Neural cell (in vitro differentiated cells): ENCODE measurements around the gene REEP6.

Experiments
- EZH2 ChIP-seq: fragments of 200-600, 300-800 bp; shearing (Covaris generic), sonication (generic); IDR thresholded peaks from 2 replicates; pipeline ENCODE4 v1.6.1; 2014; ENCODE audit warnings: antibody characterized with exemption, low read length, borderline replicate concordance, mild to moderate bottlenecking; ENCODE audit not compliant: insufficient read depth, poor library complexity, severe bottlenecking
- MXI1 ChIP-seq: fragments of 450-650 bp; conservative IDR thresholded peaks from 2 replicates; pipeline ENCODE4 v1.6.1; 2014; ENCODE audit warnings: antibody characterized with exemption, mild to moderate bottlenecking; ENCODE audit not compliant: poor library complexity, severe bottlenecking
- POLR2AphosphoS5 ChIP-seq: IDR thresholded peaks from 2 replicates; pipeline ENCODE4 v1.6.1; 2012
- TAF1 ChIP-seq: IDR thresholded peaks from 2 replicates; pipeline ENCODE4 v1.6.1; 2012; ENCODE audit warnings: low read depth
- TF ChIP-seq, protein P1 (sequence below): fragments of 450-650 bp; IDR thresholded peaks from 2 replicates; pipeline ENCODE4 v1.5.1; 2014; ENCODE audit warnings: antibody characterized with exemption, mild to moderate bottlenecking, moderate library complexity; ENCODE audit not compliant: poor library complexity, severe bottlenecking
- TF ChIP-seq, protein P2 (sequence below): IDR thresholded peaks from 2 replicates; pipeline ENCODE4 v1.6.1; 2012; ENCODE audit warnings: borderline replicate concordance

DNA sequence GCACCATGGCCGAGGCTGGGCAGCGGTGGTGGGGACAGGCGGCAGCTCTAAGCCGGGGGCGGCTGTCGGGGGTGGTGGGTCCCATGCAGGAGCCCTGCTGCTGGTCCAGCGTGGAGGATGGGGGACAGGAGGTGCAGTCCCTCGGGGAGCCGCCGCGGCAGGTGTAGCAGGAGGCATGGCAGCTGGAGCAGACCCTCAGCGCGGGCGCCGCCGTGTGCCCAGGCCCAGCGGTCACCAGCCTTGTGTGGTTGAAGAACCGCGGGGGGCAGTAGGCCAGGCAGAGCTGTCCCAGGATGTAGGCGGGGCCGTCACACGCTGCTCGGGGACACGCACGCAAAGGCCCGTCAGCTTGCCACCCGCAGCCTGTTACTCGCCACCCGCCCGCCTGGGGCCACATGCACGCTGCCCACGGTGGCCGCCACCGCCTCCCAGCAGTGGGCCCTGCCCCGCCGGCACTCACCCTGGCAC is 9.1 kb upstream of the REEP6 start:
- TF ChIP-seq POLR2AphosphoS5 (no peak), EZH2 (no peak), TAF1 (no peak), MXI1 (no peak)
- TF ChIP-seq, protein P1, sequence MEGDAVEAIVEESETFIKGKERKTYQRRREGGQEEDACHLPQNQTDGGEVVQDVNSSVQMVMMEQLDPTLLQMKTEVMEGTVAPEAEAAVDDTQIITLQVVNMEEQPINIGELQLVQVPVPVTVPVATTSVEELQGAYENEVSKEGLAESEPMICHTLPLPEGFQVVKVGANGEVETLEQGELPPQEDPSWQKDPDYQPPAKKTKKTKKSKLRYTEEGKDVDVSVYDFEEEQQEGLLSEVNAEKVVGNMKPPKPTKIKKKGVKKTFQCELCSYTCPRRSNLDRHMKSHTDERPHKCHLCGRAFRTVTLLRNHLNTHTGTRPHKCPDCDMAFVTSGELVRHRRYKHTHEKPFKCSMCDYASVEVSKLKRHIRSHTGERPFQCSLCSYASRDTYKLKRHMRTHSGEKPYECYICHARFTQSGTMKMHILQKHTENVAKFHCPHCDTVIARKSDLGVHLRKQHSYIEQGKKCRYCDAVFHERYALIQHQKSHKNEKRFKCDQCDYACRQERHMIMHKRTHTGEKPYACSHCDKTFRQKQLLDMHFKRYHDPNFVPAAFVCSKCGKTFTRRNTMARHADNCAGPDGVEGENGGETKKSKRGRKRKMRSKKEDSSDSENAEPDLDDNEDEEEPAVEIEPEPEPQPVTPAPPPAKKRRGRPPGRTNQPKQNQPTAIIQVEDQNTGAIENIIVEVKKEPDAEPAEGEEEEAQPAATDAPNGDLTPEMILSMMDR: no peak
- TF ChIP-seq, protein P2, sequence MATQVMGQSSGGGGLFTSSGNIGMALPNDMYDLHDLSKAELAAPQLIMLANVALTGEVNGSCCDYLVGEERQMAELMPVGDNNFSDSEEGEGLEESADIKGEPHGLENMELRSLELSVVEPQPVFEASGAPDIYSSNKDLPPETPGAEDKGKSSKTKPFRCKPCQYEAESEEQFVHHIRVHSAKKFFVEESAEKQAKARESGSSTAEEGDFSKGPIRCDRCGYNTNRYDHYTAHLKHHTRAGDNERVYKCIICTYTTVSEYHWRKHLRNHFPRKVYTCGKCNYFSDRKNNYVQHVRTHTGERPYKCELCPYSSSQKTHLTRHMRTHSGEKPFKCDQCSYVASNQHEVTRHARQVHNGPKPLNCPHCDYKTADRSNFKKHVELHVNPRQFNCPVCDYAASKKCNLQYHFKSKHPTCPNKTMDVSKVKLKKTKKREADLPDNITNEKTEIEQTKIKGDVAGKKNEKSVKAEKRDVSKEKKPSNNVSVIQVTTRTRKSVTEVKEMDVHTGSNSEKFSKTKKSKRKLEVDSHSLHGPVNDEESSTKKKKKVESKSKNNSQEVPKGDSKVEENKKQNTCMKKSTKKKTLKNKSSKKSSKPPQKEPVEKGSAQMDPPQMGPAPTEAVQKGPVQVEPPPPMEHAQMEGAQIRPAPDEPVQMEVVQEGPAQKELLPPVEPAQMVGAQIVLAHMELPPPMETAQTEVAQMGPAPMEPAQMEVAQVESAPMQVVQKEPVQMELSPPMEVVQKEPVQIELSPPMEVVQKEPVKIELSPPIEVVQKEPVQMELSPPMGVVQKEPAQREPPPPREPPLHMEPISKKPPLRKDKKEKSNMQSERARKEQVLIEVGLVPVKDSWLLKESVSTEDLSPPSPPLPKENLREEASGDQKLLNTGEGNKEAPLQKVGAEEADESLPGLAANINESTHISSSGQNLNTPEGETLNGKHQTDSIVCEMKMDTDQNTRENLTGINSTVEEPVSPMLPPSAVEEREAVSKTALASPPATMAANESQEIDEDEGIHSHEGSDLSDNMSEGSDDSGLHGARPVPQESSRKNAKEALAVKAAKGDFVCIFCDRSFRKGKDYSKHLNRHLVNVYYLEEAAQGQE: no peak
